HL-60 (cell line): ENCODE data around the gene IL17RA.

Experiments
- DNase-seq, 2 experiments: peaks; one replicate each; pipeline ENCODE4 v3.0.0-alpha.2; 2010 to 2020; ENCODE audit warnings: low read depth in 1 of 2, low spot score in 1 of 2
- H3K27ac ChIP-seq: fragments of 250-450 bp; sonication (Bioruptor Pico); replicated peaks from 2 replicates; pipeline ENCODE4 v1.5.1; 2020; ENCODE audit warnings: mild to moderate bottlenecking, moderate library complexity
- H3K27me3 ChIP-seq: fragments of 250-450 bp; sonication (Bioruptor Pico); 2 replicates; pipeline ENCODE4 v1.5.1; 2021; ENCODE audit warnings: mild to moderate bottlenecking, moderate library complexity; ENCODE audit not compliant: insufficient read depth, poor library complexity, severe bottlenecking
- H3K4me3 ChIP-seq: replicated peaks from 2 replicates; pipeline ENCODE4 v1.5.1; 2011; ENCODE audit warnings: mild to moderate bottlenecking, control low read depth, low read length; ENCODE audit not compliant: insufficient read depth
- GABPA ChIP-seq: IDR thresholded peaks from 2 replicates; pipeline ENCODE4 v1.6.1; 2012; ENCODE audit warnings: low read depth
- POLR2AphosphoS5 ChIP-seq: IDR thresholded peaks from 2 replicates; pipeline ENCODE4 v1.6.1; 2012; ENCODE audit warnings: low read depth
- SPI1 ChIP-seq: IDR thresholded peaks from 2 replicates; pipeline ENCODE4 v1.6.1; 2012; ENCODE audit warnings: low read depth, mild to moderate bottlenecking, borderline replicate concordance
- TF ChIP-seq, protein P1 (sequence below): IDR thresholded peaks from one replicate; pipeline ENCODE4 v1.5.1; 2011; ENCODE audit warnings: low read length, control low read depth, inconsistent platforms; ENCODE audit not compliant: insufficient read depth
- TF ChIP-seq, protein P2 (sequence below): IDR thresholded peaks from 2 replicates; pipeline ENCODE4 v1.6.1; 2012; ENCODE audit warnings: low read depth; ENCODE audit not compliant: insufficient replicate concordance

IL17RA gene

GRCh38 chr22:17113600-17113999 is 28.8 kb downstream of the IL17RA start:
- H3K27ac ChIP-seq, result no peak overlapping the region
- DNase-seq, result no peak
- no peak overlapping the region for H3K4me3 ChIP-seq
- no peaks in the 10 kb centered on the region for H3K27me3 ChIP-seq
- TF ChIP-seq, protein P1, sequence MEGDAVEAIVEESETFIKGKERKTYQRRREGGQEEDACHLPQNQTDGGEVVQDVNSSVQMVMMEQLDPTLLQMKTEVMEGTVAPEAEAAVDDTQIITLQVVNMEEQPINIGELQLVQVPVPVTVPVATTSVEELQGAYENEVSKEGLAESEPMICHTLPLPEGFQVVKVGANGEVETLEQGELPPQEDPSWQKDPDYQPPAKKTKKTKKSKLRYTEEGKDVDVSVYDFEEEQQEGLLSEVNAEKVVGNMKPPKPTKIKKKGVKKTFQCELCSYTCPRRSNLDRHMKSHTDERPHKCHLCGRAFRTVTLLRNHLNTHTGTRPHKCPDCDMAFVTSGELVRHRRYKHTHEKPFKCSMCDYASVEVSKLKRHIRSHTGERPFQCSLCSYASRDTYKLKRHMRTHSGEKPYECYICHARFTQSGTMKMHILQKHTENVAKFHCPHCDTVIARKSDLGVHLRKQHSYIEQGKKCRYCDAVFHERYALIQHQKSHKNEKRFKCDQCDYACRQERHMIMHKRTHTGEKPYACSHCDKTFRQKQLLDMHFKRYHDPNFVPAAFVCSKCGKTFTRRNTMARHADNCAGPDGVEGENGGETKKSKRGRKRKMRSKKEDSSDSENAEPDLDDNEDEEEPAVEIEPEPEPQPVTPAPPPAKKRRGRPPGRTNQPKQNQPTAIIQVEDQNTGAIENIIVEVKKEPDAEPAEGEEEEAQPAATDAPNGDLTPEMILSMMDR, result no peak
- TF ChIP-seq GABPA (no peak), SPI1 (no peak)
- TF ChIP-seq, protein P2, sequence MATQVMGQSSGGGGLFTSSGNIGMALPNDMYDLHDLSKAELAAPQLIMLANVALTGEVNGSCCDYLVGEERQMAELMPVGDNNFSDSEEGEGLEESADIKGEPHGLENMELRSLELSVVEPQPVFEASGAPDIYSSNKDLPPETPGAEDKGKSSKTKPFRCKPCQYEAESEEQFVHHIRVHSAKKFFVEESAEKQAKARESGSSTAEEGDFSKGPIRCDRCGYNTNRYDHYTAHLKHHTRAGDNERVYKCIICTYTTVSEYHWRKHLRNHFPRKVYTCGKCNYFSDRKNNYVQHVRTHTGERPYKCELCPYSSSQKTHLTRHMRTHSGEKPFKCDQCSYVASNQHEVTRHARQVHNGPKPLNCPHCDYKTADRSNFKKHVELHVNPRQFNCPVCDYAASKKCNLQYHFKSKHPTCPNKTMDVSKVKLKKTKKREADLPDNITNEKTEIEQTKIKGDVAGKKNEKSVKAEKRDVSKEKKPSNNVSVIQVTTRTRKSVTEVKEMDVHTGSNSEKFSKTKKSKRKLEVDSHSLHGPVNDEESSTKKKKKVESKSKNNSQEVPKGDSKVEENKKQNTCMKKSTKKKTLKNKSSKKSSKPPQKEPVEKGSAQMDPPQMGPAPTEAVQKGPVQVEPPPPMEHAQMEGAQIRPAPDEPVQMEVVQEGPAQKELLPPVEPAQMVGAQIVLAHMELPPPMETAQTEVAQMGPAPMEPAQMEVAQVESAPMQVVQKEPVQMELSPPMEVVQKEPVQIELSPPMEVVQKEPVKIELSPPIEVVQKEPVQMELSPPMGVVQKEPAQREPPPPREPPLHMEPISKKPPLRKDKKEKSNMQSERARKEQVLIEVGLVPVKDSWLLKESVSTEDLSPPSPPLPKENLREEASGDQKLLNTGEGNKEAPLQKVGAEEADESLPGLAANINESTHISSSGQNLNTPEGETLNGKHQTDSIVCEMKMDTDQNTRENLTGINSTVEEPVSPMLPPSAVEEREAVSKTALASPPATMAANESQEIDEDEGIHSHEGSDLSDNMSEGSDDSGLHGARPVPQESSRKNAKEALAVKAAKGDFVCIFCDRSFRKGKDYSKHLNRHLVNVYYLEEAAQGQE, result no peak

DNA sequence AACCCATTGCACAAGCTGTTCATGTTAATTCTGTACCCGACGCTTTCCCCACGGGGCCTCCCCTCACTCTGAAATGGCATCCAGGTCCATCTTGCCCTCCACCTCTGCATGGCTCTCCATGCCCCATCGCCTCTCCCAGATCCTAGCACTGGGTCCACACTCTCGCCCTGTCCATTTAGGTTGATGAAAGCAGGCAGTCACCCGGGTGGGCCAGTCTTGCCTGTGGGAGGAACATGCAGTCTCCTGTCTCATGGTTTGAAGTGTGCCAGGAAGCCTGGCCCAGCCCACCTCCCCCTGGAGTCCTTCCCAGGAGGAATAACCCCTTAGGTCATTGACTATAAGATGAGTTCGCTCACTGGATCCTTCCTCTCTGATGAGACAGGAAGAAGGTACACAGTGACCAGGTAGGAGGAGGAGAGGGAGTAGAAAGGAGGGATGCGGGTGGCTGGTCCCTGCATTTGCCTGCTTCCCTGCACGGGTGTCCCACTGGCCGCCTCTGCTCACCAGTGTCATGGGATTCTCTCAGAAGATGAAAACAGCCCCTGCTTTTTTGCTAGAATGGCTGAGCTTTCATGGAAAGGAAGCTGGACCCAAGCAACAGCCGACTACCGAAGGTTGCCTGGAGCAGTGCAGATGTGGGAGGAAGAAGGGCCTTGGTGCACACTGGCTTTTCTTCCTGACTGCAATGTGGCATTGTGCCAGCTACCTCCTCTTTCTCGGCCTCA is 29.5 kb downstream of the IL17RA start:
- Histone ChIP-seq H3K27me3 (no peaks in the 10 kb centered on the region), H3K4me3 (no peak overlapping the region), H3K27ac (peak overlapping the region; percentile 18)
- TF ChIP-seq POLR2AphosphoS5 (no peak; the same call in 1 of the 2 replicates), SPI1 (no peak)
- TF ChIP-seq, protein P1, result no peak
- TF ChIP-seq, protein P2, result no peak
- peak in 1 of 2 experiments; percentile 42 for DNase-seq

DNA sequence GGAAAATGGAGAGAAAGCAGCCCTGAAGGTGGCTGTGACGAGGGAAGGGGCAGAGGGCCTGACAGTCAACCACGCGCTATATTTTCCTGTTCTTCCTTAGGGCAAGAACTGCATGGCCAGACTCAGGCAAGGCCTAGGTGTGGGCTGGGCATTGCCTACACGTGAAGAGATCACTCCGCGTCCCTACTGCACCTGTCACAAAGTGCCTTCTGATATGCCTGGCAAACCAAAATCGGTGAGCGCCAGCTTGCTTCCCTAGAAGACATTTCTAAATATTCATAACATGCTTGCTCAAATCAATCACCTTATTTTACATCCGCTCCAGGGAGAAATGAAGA is 30.1 kb downstream of the IL17RA start:
- H3K27me3 ChIP-seq, result no peaks in the 10 kb centered on the region
- H3K4me3 ChIP-seq, result no peak overlapping the region
- no peak for DNase-seq
- no peak overlapping the region; the same call in 1 of the 2 replicates for H3K27ac ChIP-seq
- TF ChIP-seq, protein P1, result no peak
- no peak for TF ChIP-seq GABPA
- TF ChIP-seq SPI1, result no peak
- TF ChIP-seq POLR2AphosphoS5, result no peak
- TF ChIP-seq, protein P2, result no peak
